Stimulated activated CD4-positive, alpha-beta T cell treated with anti-CD3 and anti-CD28 coated beads, Interleukin-2, amount 100 ng/mL, for 48 hours (primary cell): ENCODE measurements around the gene IGDCC3.
"Not testable (repeated sequence)": the region's sequence is repeated elsewhere in the genome, so short reads cannot be mapped to it uniquely, and the experiment has no call there.

ENCODE experiments used
- DNase-seq, 2 donors: peaks; one replicate each; pipeline ENCODE4 v3.0.0-alpha.2; 2020

Gene IGDCC3

GRCh38 chr15:65405791-65406423, 28.1 kb upstream of the IGDCC3 start:
- DNase-seq = no peak

- no peak for DNase-seq
Measured at GRCh38 chr15:65404186-65404872, 26.5 kb upstream of the IGDCC3 start.

- DNase-seq = no peak
Measured at GRCh38 chr15:65402961-65403360, 25.2 kb upstream of the IGDCC3 start.

GRCh38 chr15:65401611-65402240, 23.9 kb upstream of the IGDCC3 start:
- no peak for DNase-seq

- peak; percentile 38 to 52 for DNase-seq
Measured at GRCh38 chr15:65400760-65401610, 23.2 kb upstream of the IGDCC3 start.

GRCh38 chr15:65399997-65400396, 22.2 kb upstream of the IGDCC3 start:
- no peak for DNase-seq

- no peak for DNase-seq
Measured at GRCh38 chr15:65399001-65399706, 21.4 kb upstream of the IGDCC3 start.

GRCh38 chr15:65398486-65398885, 20.7 kb upstream of the IGDCC3 start:
- DNase-seq = not testable (repeated sequence)

- no peak for DNase-seq
Measured at GRCh38 chr15:65396965-65397317, 19.1 kb upstream of the IGDCC3 start.

GRCh38 chr15:65396283-65396964, 18.6 kb upstream of the IGDCC3 start:
- DNase-seq = no peak

- DNase-seq = no peak
Measured at GRCh38 chr15:65395567-65396202, 17.9 kb upstream of the IGDCC3 start.

- no peak for DNase-seq
Measured at GRCh38 chr15:65394936-65395335, 17.1 kb upstream of the IGDCC3 start.

GRCh38 chr15:65394280-65394789, 16.5 kb upstream of the IGDCC3 start:
- DNase-seq = no peak

GRCh38 chr15:65393557-65393956, 15.8 kb upstream of the IGDCC3 start:
- no peak for DNase-seq

- no peak for DNase-seq
Measured at GRCh38 chr15:65393091-65393490, 15.3 kb upstream of the IGDCC3 start.

GRCh38 chr15:65392368-65392767, 14.6 kb upstream of the IGDCC3 start:
- no peak for DNase-seq

- DNase-seq = no peak
Measured at GRCh38 chr15:65391732-65392131, 13.9 kb upstream of the IGDCC3 start.

- no peak for DNase-seq
Measured at GRCh38 chr15:65390447-65390846, 12.6 kb upstream of the IGDCC3 start.

- no peak for DNase-seq
Measured at GRCh38 chr15:65389226-65389625, 11.4 kb upstream of the IGDCC3 start.

- DNase-seq = no peak
Measured at GRCh38 chr15:65388306-65389080, 10.7 kb upstream of the IGDCC3 start.

GRCh38 chr15:65386886-65387285, 9.1 kb upstream of the IGDCC3 start:
- no peak for DNase-seq
